H1 (cell line): ENCODE results near the gene GSTT2. TPM values are rescaled to one million over a fixed set of nuclear protein-coding genes. Genes with fewer than 3 reads are reported as not detected.

Source experiments
- EP300 ChIP-seq, 2 experiments: IDR thresholded peaks; 1 replicate in 1 of 2; 2 replicates in 1 of 2; pipeline ENCODE4 v1.6.1; 2011 to 2012; ENCODE audit warnings: low read depth in 2 of 2, low read length in 2 of 2, mild to moderate bottlenecking in 2 of 2, borderline replicate concordance in 1 of 2, inconsistent platforms in 1 of 2, moderate library complexity in 1 of 2
- JUND ChIP-seq: IDR thresholded peaks from 2 replicates; pipeline ENCODE4 v1.6.1; 2011; ENCODE audit warnings: mild to moderate bottlenecking, improper control_type of control experiment, low read length
- TAF7 ChIP-seq: optimal IDR thresholded peaks from 2 replicates; pipeline ENCODE3; 2011; ENCODE audit warnings: low read depth, mild to moderate bottlenecking, inconsistent platforms, low read length, moderate library complexity, borderline replicate concordance
- TCF12 ChIP-seq: IDR thresholded peaks from 2 replicates; pipeline ENCODE4 v1.6.1; 2011; ENCODE audit warnings: low read depth, mild to moderate bottlenecking, low read length
- polyA plus RNA-seq, 7 experiments: library from polyadenylated mRNA; depleted of rRNA in 3 of 7; stranded (reverse) in 5 of 7; unstranded in 2 of 7; fragments of >200 nt in 5 of 7; fragments of 200-250 nt in 2 of 7; gene quantifications; 1 replicate in 5 of 7; 2 replicates in 1 of 7; 4 replicates in 1 of 7; pipeline versions ENCODE4 v1.2.1 to v1.2.3, GENCODE V29; 2011 to 2013; ENCODE audit warnings: missing spikeins in 2 of 7, mixed read lengths in 2 of 7
- total RNA-seq: library from RNA; stranded (reverse); fragmentation: NEBNext Ultra II Directional; extraction: Animal tissue kit (Norgen Biotek cat#: 25700); gene quantifications from 2 replicates; pipeline ENCODE4 v1.2.1, GENCODE V29; 2021
- TF ChIP-seq, protein P1 (sequence below): IDR thresholded peaks from 2 replicates; pipeline ENCODE4 v1.6.1; 2011; ENCODE audit warnings: low read depth, mild to moderate bottlenecking, low read length; ENCODE audit not compliant: insufficient read depth

Gene GSTT2
- total and polyA plus RNA-seq, 2 of the 8 experiments (the other 6 are each of a cell fraction or from before 2014, with no cell fraction given) = 1.1 to 1.5 TPM

DNA sequence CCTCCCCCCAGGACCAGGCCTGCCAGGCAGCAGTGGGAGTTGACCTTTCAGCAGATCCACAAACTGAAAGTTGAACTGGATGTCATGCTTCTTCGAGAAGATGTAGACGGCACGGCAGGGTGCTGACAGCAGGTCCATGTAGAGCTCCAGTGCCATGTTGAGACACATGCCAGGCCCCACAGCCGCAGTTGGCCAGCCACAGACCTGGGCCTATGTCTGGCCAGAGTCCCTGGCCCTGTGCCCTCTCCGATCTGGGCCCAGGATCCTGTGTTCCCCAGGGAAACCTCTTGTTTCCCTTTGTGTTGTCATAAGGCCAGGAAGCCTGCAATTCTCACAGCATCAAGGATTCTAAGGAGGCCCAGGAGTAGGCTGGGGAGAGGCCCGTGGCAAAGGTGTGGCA lies 25.3 kb downstream of the GSTT2 start, which contains the start of gene GSTT4 (continued):
- TF ChIP-seq JUND = no peak
- TF ChIP-seq, protein P1, sequence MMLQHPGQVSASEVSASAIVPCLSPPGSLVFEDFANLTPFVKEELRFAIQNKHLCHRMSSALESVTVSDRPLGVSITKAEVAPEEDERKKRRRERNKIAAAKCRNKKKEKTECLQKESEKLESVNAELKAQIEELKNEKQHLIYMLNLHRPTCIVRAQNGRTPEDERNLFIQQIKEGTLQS = no peak
- no peak for TF ChIP-seq TAF7
- TF ChIP-seq TCF12 = no peak
- no peak for TF ChIP-seq EP300 (IDR thresholded peaks at IDR 0.05; ENCODE audit: borderline replicate concordance in 1 of 2, low read depth in 2 of 2, low read length in 2 of 2)
